22Rv1 (cell line): ENCODE results near the gene LRRN4.

ENCODE experiments used
- CTCF ChIP-seq: fragments of 450-650 bp; IDR thresholded peaks from 2 replicates; pipeline ENCODE4 v1.5.1; 2017; ENCODE audit warnings: mild to moderate bottlenecking
- ZFX ChIP-seq: fragments of 450-650 bp; IDR thresholded peaks from 2 replicates; pipeline ENCODE4 v1.6.1; 2017; ENCODE audit warnings: antibody characterized with exemption, borderline replicate concordance

- TF ChIP-seq ZFX (no peak), CTCF (no peak)
These were observed 12.0 kb downstream of the LRRN4 start for GRCh38 chr20:6041808-6042265.
